GM23338 (cell line): ENCODE data around the gene PRKCH.

Experiments
- CREB1 ChIP-seq: fragments of 250-450 bp; sonication (Bioruptor Pico); IDR thresholded peaks from 2 replicates; pipeline ENCODE4 v1.5.0; 2020; ENCODE audit warnings: low read depth, mild to moderate bottlenecking, moderate library complexity
- CTCF ChIP-seq, 2 experiments: fragments of 200-600 bp in 1 of 2; sonication (generic) in 1 of 2; conservative IDR thresholded peaks; 2 replicates each; pipeline versions ENCODE4 v1.5.1 to v1.6.1; 2016 to 2017; ENCODE audit warnings: antibody characterized with exemption in 2 of 2, low read depth in 2 of 2, mild to moderate bottlenecking in 2 of 2, moderate library complexity in 1 of 2
- ETS1 ChIP-seq: IDR thresholded peaks from 2 replicates; pipeline ENCODE4 v1.6.1; 2016; ENCODE audit warnings: antibody characterized with exemption
- EZH2 ChIP-seq: fragments of 200-600 bp; sonication (generic); IDR thresholded peaks from one replicate; pipeline ENCODE4 v1.8.0; 2017; ENCODE audit warnings: antibody characterized with exemption, mild to moderate bottlenecking, low read depth; ENCODE audit not compliant: unreplicated experiment
- EZH2phosphoT487 ChIP-seq: fragments of 200-600 bp; sonication (generic); IDR thresholded peaks from one replicate; pipeline ENCODE4 v1.8.1; 2018; ENCODE audit warnings: antibody characterized with exemption; ENCODE audit not compliant: unreplicated experiment
- JUNB ChIP-seq: IDR thresholded peaks from one replicate; pipeline ENCODE4 v1.6.1; 2016; ENCODE audit warnings: antibody characterized with exemption; ENCODE audit not compliant: unreplicated experiment
- POLR2AphosphoS5 ChIP-seq: IDR thresholded peaks from 2 replicates; pipeline ENCODE4 v1.6.1; 2016; ENCODE audit warnings: antibody characterized with exemption, low read depth

GRCh38 chr14:61358554-61359226 lies 37.3 kb downstream of the PRKCH start:
- TF ChIP-seq CTCF (conservative IDR thresholded peaks at IDR 0.05; ENCODE audit: low read depth in 2 of 2) (no peak), EZH2 (no peak), EZH2phosphoT487 (no peak), CREB1 (CRISPR knock-in tag) (no peak), JUNB (no peak), POLR2AphosphoS5 (no peak), ETS1 (no peak)
